SU-DHL-6 (cell line): ENCODE results near the gene GALNT12.
A peak's percentile ranks its signal among the peaks of the same experiment; 100 is the strongest.

Source experiments
- H2AFZ ChIP-seq: fragments of 200-600 bp; sonication (generic); 2 replicates; pipeline ENCODE4 v1.6.1; 2014; ENCODE audit warnings: low read depth, mild to moderate bottlenecking, moderate library complexity, mixed read lengths, antibody characterized with exemption, low read length; ENCODE audit not compliant: severe bottlenecking
- H3F3A ChIP-seq: fragments of 200-600 bp; shearing (Covaris generic); 2 replicates; pipeline ENCODE4 v1.6.0; 2016; ENCODE audit warnings: antibody characterized with exemption, mild to moderate bottlenecking; ENCODE audit not compliant: insufficient read depth
- H3K27ac ChIP-seq: fragments of 200-600 bp; sonication (generic); 2 replicates; pipeline ENCODE4 v1.5.1; 2016; ENCODE audit warnings: low read depth, mild to moderate bottlenecking, low read length, moderate library complexity, mixed read lengths
- H3K27me3 ChIP-seq: fragments of 200-600 bp; sonication (generic), shearing (Covaris generic); 2 replicates; pipeline ENCODE4 v1.6.0; 2014; ENCODE audit warnings: mild to moderate bottlenecking, low read length
- H3K36me3 ChIP-seq: fragments of 200-600 bp; sonication (generic); 2 replicates; pipeline ENCODE4 v1.6.1; 2014; ENCODE audit warnings: mild to moderate bottlenecking, low read length, mixed read lengths
- H3K4me2 ChIP-seq: fragments of 300-600, 200-600 bp; shearing (Covaris generic), sonication (generic); 2 replicates; pipeline ENCODE4 v1.6.0; 2014; ENCODE audit warnings: low read length, low read depth, mild to moderate bottlenecking; ENCODE audit not compliant: poor library complexity, severe bottlenecking
- H3K4me3 ChIP-seq: fragments of 200-600 bp; sonication (generic); 2 replicates; pipeline ENCODE4 v1.5.1; 2014; ENCODE audit warnings: antibody characterized with exemption, low read length, mild to moderate bottlenecking, mixed read lengths; ENCODE audit not compliant: insufficient read depth, poor library complexity, severe bottlenecking
- H3K79me2 ChIP-seq: fragments of 200-600 bp; sonication (generic); 2 replicates; pipeline ENCODE4 v1.6.1; 2014; ENCODE audit warnings: mild to moderate bottlenecking, low read length, moderate library complexity; ENCODE audit not compliant: insufficient read depth
- H3K9ac ChIP-seq: fragments of 200-600 bp; sonication (generic); 2 replicates; pipeline ENCODE4 v1.7.0; 2014; ENCODE audit warnings: mild to moderate bottlenecking, low read length
- H3K9me2 ChIP-seq: fragments of 200-600 bp; sonication (generic); replicated peaks from 2 replicates; pipeline ENCODE4 v1.6.1; 2014; ENCODE audit warnings: low read length; ENCODE audit not compliant: insufficient read depth
- H3K9me3 ChIP-seq: fragments of 200-600 bp; sonication (generic); 2 replicates; pipeline ENCODE4 v1.6.1; 2014; ENCODE audit warnings: low read length, mixed read lengths; ENCODE audit not compliant: insufficient read depth
- H4K20me1 ChIP-seq: fragments of 200-600 bp; sonication (generic); 2 replicates; pipeline ENCODE4 v1.6.1; 2014; ENCODE audit warnings: low read depth, mild to moderate bottlenecking, antibody characterized with exemption, low read length, moderate library complexity, mixed read lengths
- CTCF ChIP-seq: fragments of 200-600 bp; sonication (generic); IDR thresholded peaks from one replicate; pipeline ENCODE4 v1.5.1; 2017; ENCODE audit warnings: antibody characterized with exemption, mild to moderate bottlenecking, low read length, moderate library complexity; ENCODE audit not compliant: insufficient read depth, poor library complexity, severe bottlenecking
- EZH2phosphoT487 ChIP-seq: fragments of 200-600 bp; sonication (generic), shearing (Covaris generic); conservative IDR thresholded peaks from 2 replicates; pipeline ENCODE4 v1.6.1; 2018; ENCODE audit warnings: mild to moderate bottlenecking, antibody characterized with exemption, low read length, moderate library complexity, mixed read lengths

Gene GALNT12

GRCh38 chr9:98796364-98797101, 10.9 kb upstream of the GALNT12 start, which contains the start of gene ANKS6:
TSS of gene ANKS6 (minus strand) at chr9:98796555. CDS start at chr9:98796491, 64 bp downstream.
- H2AFZ ChIP-seq, result peak within 1 kb of the TSS; percentile 99
- H3K27me3 ChIP-seq, result no peaks in the 10 kb centered on the region
- no peaks in the 10 kb centered on the region for H3K36me3 ChIP-seq
- peak within 1 kb of the TSS; percentile 66 for H3K4me3 ChIP-seq
- H3K27ac ChIP-seq, result no peak within 1 kb of the TSS
- peak within 1 kb of the TSS; percentile 58 for H3K9ac ChIP-seq
- H4K20me1 ChIP-seq, result no peaks in the 10 kb centered on the region; the same call in 1 of the 2 replicates
- H3K4me2 ChIP-seq, result peak within 1 kb of the TSS; percentile 72
- no peaks in the 10 kb centered on the region for H3K9me2 ChIP-seq
- no peaks in the 10 kb centered on the region for H3K79me2 ChIP-seq
- H3F3A ChIP-seq, result no peaks in the 10 kb centered on the region
- no peak for TF ChIP-seq CTCF
- TF ChIP-seq EZH2phosphoT487, result no peak
- no peaks in the 10 kb centered on the region for H3K9me3 ChIP-seq

GRCh38 chr9:98797491-98797890, 10.0 kb upstream of the GALNT12 start:
- H3K79me2 ChIP-seq, result no peaks in the 10 kb centered on the region
- H3K4me2 ChIP-seq, result no peak overlapping the region
- H4K20me1 ChIP-seq, result no peaks in the 10 kb centered on the region; the same call in 1 of the 2 replicates
- no peaks in the 10 kb centered on the region for H3F3A ChIP-seq
- no peaks in the 10 kb centered on the region for H3K27me3 ChIP-seq
- H3K9ac ChIP-seq, result no peak overlapping the region
- no peak overlapping the region for H3K4me3 ChIP-seq
- H3K9me2 ChIP-seq, result no peaks in the 10 kb centered on the region
- H3K36me3 ChIP-seq, result no peaks in the 10 kb centered on the region
- no peak overlapping the region for H2AFZ ChIP-seq
- no peak overlapping the region for H3K27ac ChIP-seq
- TF ChIP-seq EZH2phosphoT487, result no peak
- no peak for TF ChIP-seq CTCF
- H3K9me3 ChIP-seq, result no peaks in the 10 kb centered on the region

GRCh38 chr9:98798254-98798653, 9.2 kb upstream of the GALNT12 start:
- H4K20me1 ChIP-seq, result no peaks in the 10 kb centered on the region; the same call in 1 of the 2 replicates
- no peaks in the 10 kb centered on the region for H3K27me3 ChIP-seq
- H3K9ac ChIP-seq, result no peak overlapping the region
- H3K27ac ChIP-seq, result no peak overlapping the region
- no peaks in the 10 kb centered on the region for H3F3A ChIP-seq
- no peak overlapping the region for H3K4me3 ChIP-seq
- H2AFZ ChIP-seq, result no peak overlapping the region
- TF ChIP-seq CTCF (no peak), EZH2phosphoT487 (no peak)
- no peaks in the 10 kb centered on the region for H3K36me3 ChIP-seq
- no peaks in the 10 kb centered on the region for H3K9me3 ChIP-seq
- H3K79me2 ChIP-seq, result no peaks in the 10 kb centered on the region
- no peak overlapping the region for H3K4me2 ChIP-seq
- H3K9me2 ChIP-seq, result no peaks in the 10 kb centered on the region
